Left ventricle myocardium inferior (tissue), 1 donor: ENCODE measurements around the gene ARSA. TPM values are rescaled to one million over a fixed set of nuclear protein-coding genes. Genes with fewer than 3 reads are reported as not detected.

Experiments used
- DNase-seq: peaks from one replicate; pipeline ENCODE4 v3.0.0-alpha.2; 2020
- H3K27ac ChIP-seq: fragments of 200-600 bp; replicated peaks from 2 replicates; pipeline ENCODE4 v1.8.0; 2021
- H3K27me3 ChIP-seq: fragments of 200-600 bp; 2 replicates; pipeline ENCODE4 v1.8.0; 2021; ENCODE audit warnings: low read depth
- H3K36me3 ChIP-seq: fragments of 200-600 bp; 2 replicates; pipeline ENCODE4 v1.8.0; 2021
- H3K4me1 ChIP-seq: fragments of 200-600 bp; 2 replicates; pipeline ENCODE4 v1.8.0; 2021
- H3K4me3 ChIP-seq: fragments of 200-600 bp; 2 replicates; pipeline ENCODE4 v1.8.0; 2021; ENCODE audit warnings: mild to moderate bottlenecking, moderate library complexity
- H3K9me3 ChIP-seq: fragments of 200-600 bp; replicated peaks from 2 replicates; pipeline ENCODE4 v1.8.0; 2021
- CTCF ChIP-seq: fragments of 200-600 bp; IDR thresholded peaks from 2 replicates; pipeline ENCODE4 v1.8.0; 2021; ENCODE audit warnings: antibody characterized with exemption, mild to moderate bottlenecking, borderline replicate concordance
- intact Hi-C: fragments of 100-400 bp; cut with micrococcal nuclease; formaldehyde crosslinking; loops from one replicate; pipeline ENCODE4 v1.11.0; 2022
- total RNA-seq: library from RNA; stranded (reverse); fragmentation: NEBNext Ultra II Directional; extraction: Animal tissue kit (Norgen Biotek cat#: 25700); gene quantifications from one replicate; pipeline ENCODE4 v1.2.1, GENCODE V29; 2021
- donor health status: DM: no; HTN: yes; CAD: no; lungs with severe emphysema.

ARSA gene
- total RNA-seq, 1 donor from 2014 or later = 23.5 TPM

- intact Hi-C loops = no loop called here
- peaks cover 67% of the 10 kb centered on the region for H3K4me1 ChIP-seq
Measured at GRCh38 chr22:50581031-50581949, 46.7 kb downstream of the ARSA start.

GRCh38 chr22:50579752-50580151 lies 48.2 kb downstream of the ARSA start:
- intact Hi-C loops = no loop called here
- Histone ChIP-seq H3K27me3 (no peaks in the 10 kb centered on the region), H3K9me3 (no peaks in the 10 kb centered on the region), H3K27ac (peak overlapping the region; percentile 99), H3K4me1 (peaks cover 80% of the 10 kb centered on the region), H3K36me3 (peaks cover 27% of the 10 kb centered on the region), H3K4me3 (no peak overlapping the region)
- DNase-seq = no peak
- no peak for TF ChIP-seq CTCF

More at GRCh38 chr22:50581031-50581949, 46.7 kb downstream of the ARSA start:
- no peak for DNase-seq
- H3K9me3 ChIP-seq = no peaks in the 10 kb centered on the region
- no peak for TF ChIP-seq CTCF
- H3K4me3 ChIP-seq = peak overlapping the region; percentile 83
- H3K27ac ChIP-seq = peak overlapping the region; percentile 99
- H3K27me3 ChIP-seq = no peaks in the 10 kb centered on the region
- H3K36me3 ChIP-seq = peaks cover 12% of the 10 kb centered on the region

- H3K36me3 ChIP-seq = peaks cover 34% of the 10 kb centered on the region
- no peak for TF ChIP-seq CTCF
- no peaks in the 10 kb centered on the region for H3K27me3 ChIP-seq
- H3K4me1 ChIP-seq = peaks cover 87% of the 10 kb centered on the region
- H3K4me3 ChIP-seq = peak overlapping the region; percentile 73
- intact Hi-C loops = no loop called here
- peak overlapping the region; percentile 99 for H3K27ac ChIP-seq
- no peaks in the 10 kb centered on the region for H3K9me3 ChIP-seq
- DNase-seq = no peak
Measured at GRCh38 chr22:50578776-50579310, 49.1 kb downstream of the ARSA start.

GRCh38 chr22:50577987-50578775 lies 49.8 kb downstream of the ARSA start, which contains the start of gene CPT1B:
Gene CPT1B, minus strand, starts transcription at chr22:50578427. Its CDS starts 512 bp downstream, at chr22:50577915.
- peak; percentile 45 for TF ChIP-seq CTCF
- Histone ChIP-seq H3K4me1 (peaks cover 87% of the 10 kb centered on the region), H3K36me3 (peaks cover 41% of the 10 kb centered on the region), H3K27ac (peak within 1 kb of the TSS; percentile 99), H3K4me3 (peak within 1 kb of the TSS; percentile 73), H3K9me3 (no peaks in the 10 kb centered on the region), H3K27me3 (no peaks in the 10 kb centered on the region)
- DNase-seq = peak; percentile 70
- intact Hi-C loops = no loop called here

- H3K9me3 ChIP-seq = no peaks in the 10 kb centered on the region
- intact Hi-C loops = no loop called here
- H3K4me1 ChIP-seq = peaks cover 85% of the 10 kb centered on the region
- H3K4me3 ChIP-seq = peak overlapping the region; percentile 73
- no peak for DNase-seq
- no peaks in the 10 kb centered on the region for H3K27me3 ChIP-seq
- H3K27ac ChIP-seq = peak overlapping the region; percentile 99
- H3K36me3 ChIP-seq = peaks cover 46% of the 10 kb centered on the region
- no peak for TF ChIP-seq CTCF
Measured at GRCh38 chr22:50577697-50577986, 50.3 kb downstream of the ARSA start.
